Measurements from ENCODE around the gene NDEL1. TPM values are rescaled to one million over a fixed set of nuclear protein-coding genes. Genes with fewer than 3 reads are reported as not detected.

NDEL1 gene
- total RNA-seq (ENCODE audit: low replicate concordance), result 42.6 and 68.8 TPM in 2 replicates

- DNase-seq (ENCODE audit: low read depth), result peak; percentile 97
- TF ChIP-seq CTCF (IDR thresholded peaks at IDR 0.05; ENCODE audit: insufficient read depth, low read length), result no peak
- peak within 1 kb of the TSS; percentile 92 for H3K4me3 ChIP-seq (ENCODE audit: low read depth, low read length)
These were observed at the start of gene NDEL1 for GRCh38 chr17:8435245-8436168. NDEL1 (plus strand) TSS chr17:8435884; CDS start chr17:8444272, 8,388 bp downstream.

- TF ChIP-seq CTCF (IDR thresholded peaks at IDR 0.05; ENCODE audit: insufficient read depth, low read length), result no peak
- H3K4me3 ChIP-seq (ENCODE audit: low read depth, low read length), result no peak overlapping the region
- no peak for DNase-seq (ENCODE audit: low read depth)
These were observed 48.8 kb upstream of the NDEL1 start for GRCh38 chr17:8386841-8387240.

- no peak for TF ChIP-seq CTCF (IDR thresholded peaks at IDR 0.05; ENCODE audit: insufficient read depth, low read length)
- no peak overlapping the region for H3K4me3 ChIP-seq (ENCODE audit: low read depth, low read length)
- no peak for DNase-seq (ENCODE audit: low read depth)
These were observed 47.6 kb upstream of the NDEL1 start for GRCh38 chr17:8387914-8388651.

- no peak overlapping the region for H3K4me3 ChIP-seq (ENCODE audit: low read depth, low read length)
- DNase-seq (ENCODE audit: low read depth), result peak; percentile 26
- TF ChIP-seq CTCF (IDR thresholded peaks at IDR 0.05; ENCODE audit: insufficient read depth, low read length), result no peak
These were observed 44.0 kb upstream of the NDEL1 start for GRCh38 chr17:8391711-8392110.

GRCh38 chr17:8392274-8392673, 43.4 kb upstream of the NDEL1 start:
- no peak for TF ChIP-seq CTCF (IDR thresholded peaks at IDR 0.05; ENCODE audit: insufficient read depth, low read length)
- no peak for DNase-seq (ENCODE audit: low read depth)
- no peak overlapping the region for H3K4me3 ChIP-seq (ENCODE audit: low read depth, low read length)

- no peak for TF ChIP-seq CTCF (IDR thresholded peaks at IDR 0.05; ENCODE audit: insufficient read depth, low read length)
- no peak for DNase-seq (ENCODE audit: low read depth)
- no peak overlapping the region for H3K4me3 ChIP-seq (ENCODE audit: low read depth, low read length)
These were observed 42.8 kb upstream of the NDEL1 start for GRCh38 chr17:8392674-8393469.
